AG10803 (cell line): ENCODE measurements around the gene FBXW8.

Experiments
- DNase-seq: peaks from one replicate; pipeline ENCODE4 v3.0.0; 2010; ENCODE audit warnings: low read depth
- H3K4me3 ChIP-seq: 2 replicates; pipeline ENCODE4 v1.5.1; 2011; ENCODE audit warnings: mild to moderate bottlenecking, low read length, control low read depth
- TF ChIP-seq, protein P1 (sequence below): conservative IDR thresholded peaks from 2 replicates; pipeline ENCODE4 v1.5.1; 2011; ENCODE audit warnings: mild to moderate bottlenecking, low read length, control low read depth, inconsistent platforms

FBXW8 gene

DNA sequence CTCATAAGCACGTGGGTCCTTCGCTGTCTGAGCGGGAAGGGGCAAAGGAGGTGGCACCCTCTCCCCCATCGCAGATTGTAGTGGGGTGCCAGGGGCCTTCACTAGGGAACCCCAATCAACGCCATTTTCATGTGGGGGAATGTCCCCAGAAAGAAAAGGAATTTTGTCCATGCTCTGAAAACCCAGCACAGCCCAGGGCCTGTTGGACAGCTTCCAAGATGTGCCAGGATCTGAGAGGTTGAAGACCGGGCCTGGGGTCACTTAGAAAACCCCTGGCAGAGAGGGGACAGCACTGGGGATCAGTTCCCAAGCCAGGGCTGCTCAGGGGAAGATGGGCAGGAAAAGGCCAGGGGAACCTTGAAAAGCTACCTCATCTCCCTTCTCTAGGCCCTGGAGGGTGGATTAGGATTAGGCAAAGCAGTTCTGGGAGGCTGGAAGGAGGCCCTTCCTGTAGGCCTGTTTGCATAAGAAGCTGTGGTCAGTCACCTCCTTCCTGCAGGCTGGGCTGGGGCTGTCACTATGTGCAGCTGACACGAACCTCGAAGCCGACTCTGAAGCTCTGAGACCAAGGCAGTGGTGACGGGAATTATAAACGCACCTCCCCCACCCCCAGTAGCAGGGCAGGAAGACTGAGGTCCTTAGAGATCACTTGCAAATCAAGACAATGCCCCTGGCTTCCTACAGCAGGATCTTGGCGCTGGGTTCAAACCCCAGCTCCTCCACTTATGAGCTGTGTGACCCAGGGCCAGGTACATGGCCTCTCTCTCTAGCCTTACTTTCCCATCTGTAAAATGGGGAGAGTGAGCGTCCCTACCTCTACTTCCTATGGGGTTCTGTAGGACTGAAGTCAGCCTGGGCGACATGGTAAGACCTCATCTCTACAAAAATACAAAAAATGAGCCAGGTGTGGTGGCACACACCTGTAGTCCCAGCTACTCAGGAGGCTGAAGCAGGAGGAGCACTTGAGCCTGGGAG lies 159.5 kb downstream of the FBXW8 start:
- TF ChIP-seq, protein P1, sequence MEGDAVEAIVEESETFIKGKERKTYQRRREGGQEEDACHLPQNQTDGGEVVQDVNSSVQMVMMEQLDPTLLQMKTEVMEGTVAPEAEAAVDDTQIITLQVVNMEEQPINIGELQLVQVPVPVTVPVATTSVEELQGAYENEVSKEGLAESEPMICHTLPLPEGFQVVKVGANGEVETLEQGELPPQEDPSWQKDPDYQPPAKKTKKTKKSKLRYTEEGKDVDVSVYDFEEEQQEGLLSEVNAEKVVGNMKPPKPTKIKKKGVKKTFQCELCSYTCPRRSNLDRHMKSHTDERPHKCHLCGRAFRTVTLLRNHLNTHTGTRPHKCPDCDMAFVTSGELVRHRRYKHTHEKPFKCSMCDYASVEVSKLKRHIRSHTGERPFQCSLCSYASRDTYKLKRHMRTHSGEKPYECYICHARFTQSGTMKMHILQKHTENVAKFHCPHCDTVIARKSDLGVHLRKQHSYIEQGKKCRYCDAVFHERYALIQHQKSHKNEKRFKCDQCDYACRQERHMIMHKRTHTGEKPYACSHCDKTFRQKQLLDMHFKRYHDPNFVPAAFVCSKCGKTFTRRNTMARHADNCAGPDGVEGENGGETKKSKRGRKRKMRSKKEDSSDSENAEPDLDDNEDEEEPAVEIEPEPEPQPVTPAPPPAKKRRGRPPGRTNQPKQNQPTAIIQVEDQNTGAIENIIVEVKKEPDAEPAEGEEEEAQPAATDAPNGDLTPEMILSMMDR, result no peak
- no peak for DNase-seq
- no peak overlapping the region for H3K4me3 ChIP-seq

DNA sequence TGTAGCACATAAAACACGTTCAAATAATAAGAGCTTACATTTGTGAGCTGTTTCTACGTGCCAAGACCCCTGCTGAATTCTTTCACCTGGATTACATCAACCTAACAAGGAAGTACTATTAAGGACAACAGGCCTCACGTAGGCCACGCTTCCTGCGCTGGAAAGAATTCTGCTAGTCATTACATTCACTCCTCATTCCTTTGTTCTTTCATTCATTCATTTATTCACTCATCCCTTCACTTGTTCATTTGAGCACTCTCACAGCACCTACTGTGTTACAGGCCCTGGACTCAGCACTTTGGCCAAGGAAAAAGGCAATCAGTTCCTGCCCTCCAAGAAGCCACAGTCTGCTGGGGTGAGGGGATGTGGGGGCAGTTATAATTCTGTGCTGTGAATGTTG lies 160.3 kb downstream of the FBXW8 start:
- TF ChIP-seq, protein P1, result no peak
- no peak for DNase-seq
- no peak overlapping the region for H3K4me3 ChIP-seq

DNA sequence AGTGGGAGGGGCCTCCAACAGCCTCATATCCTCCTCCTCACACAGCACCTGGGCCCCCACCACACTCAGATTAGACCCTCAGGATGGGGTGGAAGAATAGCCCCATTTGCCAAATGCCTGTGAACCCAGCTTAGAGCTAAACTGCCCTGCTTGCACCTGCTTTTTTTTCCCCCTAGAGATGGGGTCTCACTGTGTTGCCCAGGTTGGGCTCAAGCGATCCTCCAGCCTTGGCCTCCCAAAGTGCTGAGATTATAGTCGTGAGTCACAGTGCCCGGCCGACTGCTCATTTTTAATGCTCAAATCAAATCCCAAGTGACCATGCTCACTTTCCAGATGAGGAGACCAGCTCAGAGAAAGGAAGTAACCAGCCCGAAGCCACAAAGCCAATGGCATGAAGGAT lies 161.4 kb downstream of the FBXW8 start:
- DNase-seq, result no peak
- no peak overlapping the region for H3K4me3 ChIP-seq
- TF ChIP-seq, protein P1, result no peak

DNA sequence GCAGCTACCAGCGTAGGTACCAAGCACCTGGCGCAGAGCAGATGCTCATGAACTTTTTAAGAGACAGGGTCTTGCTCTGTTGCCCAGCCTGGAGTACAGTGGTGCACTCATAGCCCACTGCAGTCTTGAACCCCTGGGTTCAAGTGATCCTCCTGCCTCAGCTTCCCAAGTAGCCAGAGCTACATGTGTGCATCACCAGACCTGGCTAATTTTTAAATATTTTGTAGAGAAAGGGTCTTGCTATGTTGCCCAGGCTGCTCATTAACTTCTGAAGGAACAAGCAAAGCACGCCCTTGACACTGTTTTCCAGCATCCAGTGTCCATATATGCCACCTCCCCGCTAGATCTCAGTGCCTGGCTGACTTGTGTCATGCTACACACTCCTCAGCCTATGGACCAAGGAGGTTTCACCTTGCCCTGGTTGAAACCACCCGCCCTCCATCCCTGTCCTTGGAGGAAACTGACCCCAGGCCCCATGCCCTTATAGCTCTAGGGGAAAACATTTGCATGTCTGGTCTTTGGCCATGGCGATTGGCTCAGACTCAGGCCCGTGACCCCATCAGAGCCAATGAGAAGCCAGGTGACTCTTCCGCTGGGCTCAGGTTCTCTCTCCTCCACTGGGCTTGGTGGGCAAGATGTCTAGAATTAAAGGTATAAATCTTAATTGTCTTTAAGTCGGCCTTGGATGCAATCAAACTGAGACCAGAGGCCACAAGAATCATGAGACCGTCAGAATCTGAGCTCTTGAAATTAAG lies 162.2 kb downstream of the FBXW8 start:
- H3K4me3 ChIP-seq, result no peak overlapping the region
- TF ChIP-seq, protein P1, result no peak
- no peak for DNase-seq

DNA sequence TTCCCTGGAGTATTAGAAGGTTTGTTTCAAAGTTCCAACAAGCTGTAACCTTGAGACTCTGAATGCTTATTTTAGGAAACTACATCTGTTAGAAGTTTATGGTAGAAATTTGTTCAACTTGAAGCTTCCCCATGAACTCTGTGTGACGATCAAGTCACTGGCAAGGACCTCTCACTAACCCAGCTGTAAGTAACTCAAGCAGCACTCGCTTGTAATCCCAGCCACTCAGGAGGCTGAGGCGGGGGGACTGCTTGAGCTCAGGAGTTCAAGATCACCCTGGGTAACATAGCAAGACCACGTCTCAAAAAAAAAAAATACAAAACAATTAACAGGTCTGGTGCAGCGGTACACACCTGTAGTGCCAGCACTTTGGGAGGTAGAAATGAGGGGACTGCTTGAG lies 162.9 kb downstream of the FBXW8 start:
- TF ChIP-seq, protein P1, result no peak
- no peak overlapping the region for H3K4me3 ChIP-seq
- DNase-seq, result no peak

DNA sequence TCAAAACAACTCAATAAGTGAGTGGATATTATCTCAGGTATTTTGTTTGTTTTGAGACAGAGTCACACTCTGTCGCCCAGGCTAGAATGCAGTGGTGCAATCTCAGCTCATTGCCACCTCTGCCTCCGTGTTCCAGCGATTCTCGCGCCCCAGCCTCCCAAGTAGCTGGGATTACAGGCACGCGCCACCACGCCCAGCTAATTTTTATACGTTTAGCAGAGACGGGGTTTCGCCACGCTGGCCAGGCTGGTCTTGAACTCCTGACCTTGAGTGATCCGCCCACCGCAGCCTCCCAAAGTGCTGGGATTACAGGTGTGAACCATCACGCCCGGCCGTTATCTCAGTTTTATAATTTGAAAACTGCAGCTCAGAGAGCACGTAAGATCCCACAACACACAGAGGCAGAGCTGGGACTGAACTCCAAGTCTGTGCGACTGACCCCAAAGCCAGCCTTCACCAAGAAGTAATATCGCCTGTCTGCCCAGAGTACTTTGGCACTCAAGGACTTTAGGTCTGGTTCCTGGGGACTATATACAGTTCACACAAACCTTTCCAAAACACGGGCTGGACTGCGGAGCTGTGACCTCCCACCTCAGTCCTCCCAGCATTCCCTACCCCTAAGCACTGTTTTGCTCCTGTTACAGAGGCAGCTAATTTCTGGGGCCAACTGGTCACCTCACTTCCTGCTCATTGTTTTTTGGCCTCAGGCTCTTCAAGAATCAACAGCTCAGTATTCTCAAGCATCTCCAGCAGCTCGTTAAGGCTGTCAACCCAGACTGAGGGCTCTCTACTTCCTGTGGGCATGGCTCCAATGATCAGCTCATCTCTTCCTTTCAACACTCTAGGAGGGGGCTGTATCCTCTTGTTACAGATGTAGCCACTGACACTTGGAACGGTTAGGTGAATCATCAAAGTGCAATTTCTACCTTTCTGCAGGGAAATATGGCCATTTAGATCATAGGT lies 165.9 kb downstream of the FBXW8 start:
- H3K4me3 ChIP-seq, result no peak overlapping the region
- no peak for DNase-seq
- TF ChIP-seq, protein P1, result no peak
